GM21381 (cell line): ENCODE measurements around the gene AFG1L.
"Not testable (repeated sequence)": the region's sequence is repeated elsewhere in the genome, so short reads cannot be mapped to it uniquely, and the experiment has no call there.

ENCODE experiments used
- ATAC-seq: cut with Tn5 transposase; IDR thresholded peaks from one replicate; pipeline ENCODE4 v1.9.1; 2021; ENCODE audit warnings: mild to moderate bottlenecking, moderate library complexity; ENCODE audit not compliant: unreplicated experiment

The AFG1L gene

DNA sequence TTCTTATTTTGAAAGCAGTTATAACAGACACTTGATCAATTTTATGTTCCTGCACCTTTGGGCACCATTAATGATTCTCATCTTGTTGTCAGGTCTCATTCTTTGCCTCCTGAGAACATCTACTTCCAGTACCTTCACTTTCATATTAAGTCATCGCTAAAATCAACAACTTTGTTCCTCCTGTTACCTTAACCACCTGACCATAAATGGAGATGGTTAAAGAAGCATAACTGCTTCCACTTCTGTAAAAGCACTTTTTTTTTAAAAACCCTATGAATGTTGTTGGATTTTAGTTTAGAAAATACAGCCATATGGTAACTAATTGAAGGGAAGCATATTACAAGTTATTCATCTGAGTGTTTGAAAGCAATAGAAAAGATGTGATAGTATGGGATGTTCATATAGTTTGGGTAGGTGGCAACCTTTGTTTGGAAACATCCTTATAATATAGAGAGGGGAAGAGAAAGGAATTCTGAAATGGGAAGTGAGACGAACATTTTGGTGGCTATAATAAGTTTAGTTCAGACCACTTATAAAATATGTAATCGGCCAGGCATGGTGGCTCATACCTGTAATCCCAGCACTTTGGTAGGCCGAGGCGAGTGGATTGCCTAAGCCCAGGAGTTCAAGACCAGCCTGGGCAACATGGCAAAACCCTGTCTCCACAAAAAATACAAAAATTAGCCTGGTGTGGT is 53.9 kb downstream of the AFG1L start:
- peak; percentile 88 for ATAC-seq

DNA sequence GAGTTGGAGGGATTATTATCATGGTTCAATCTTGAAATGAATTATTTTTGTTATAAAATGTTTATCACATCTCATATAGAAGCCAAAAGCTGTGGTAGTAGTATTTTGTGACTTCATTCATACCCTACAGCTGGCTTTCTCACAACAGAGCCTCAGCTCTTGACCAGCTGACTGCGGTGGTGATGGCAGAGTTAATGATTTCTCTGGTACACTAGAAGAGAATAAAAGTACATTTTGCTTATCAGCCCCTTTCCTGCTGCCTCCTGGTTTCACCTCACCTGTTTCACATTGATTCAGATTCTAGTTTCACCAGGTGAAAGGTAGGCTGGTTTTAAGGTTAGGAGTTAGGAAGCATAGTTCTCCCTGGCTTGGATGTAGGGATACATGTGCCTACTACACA is 55.7 kb downstream of the AFG1L start:
- ATAC-seq = peak; percentile 56

DNA sequence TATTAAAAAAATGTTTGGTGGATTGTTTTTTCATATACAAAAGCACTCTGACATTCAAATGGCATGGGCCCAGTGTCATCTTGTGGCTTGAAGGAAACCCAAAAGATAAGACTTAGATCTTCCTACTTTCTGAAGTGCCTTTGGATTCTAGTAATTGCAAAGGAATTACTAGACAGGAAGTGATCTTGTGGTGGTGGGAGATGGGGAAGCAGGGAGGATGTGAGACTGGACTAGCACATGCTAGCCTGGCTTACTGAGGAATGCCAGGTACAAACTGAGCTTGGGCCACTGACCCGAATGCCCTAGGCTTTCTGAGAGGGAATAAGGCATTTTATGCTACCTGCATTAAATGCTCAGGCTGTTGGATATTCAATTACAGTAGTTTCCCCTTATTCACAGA is 59.0 kb downstream of the AFG1L start:
- ATAC-seq = no peak

DNA sequence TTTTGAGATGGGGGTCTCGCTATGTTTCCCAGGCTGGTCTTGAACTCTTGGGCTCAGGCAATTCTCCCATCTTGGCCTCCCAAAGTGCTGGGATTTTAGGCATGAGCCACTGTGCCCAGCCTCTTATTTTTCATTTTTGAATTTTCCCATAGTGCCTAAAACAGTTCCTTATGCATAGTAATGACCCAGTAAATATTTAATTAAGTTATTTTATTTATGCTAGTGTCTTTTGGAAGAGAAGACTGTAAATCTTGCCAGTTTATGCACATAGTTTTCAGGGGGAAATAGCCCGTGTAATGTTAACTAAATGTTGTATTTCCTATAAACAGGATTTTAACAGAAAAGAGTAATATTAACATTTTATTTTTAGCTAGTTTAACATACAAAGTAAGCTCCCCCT is 60.3 kb downstream of the AFG1L start:
- ATAC-seq = no peak

DNA sequence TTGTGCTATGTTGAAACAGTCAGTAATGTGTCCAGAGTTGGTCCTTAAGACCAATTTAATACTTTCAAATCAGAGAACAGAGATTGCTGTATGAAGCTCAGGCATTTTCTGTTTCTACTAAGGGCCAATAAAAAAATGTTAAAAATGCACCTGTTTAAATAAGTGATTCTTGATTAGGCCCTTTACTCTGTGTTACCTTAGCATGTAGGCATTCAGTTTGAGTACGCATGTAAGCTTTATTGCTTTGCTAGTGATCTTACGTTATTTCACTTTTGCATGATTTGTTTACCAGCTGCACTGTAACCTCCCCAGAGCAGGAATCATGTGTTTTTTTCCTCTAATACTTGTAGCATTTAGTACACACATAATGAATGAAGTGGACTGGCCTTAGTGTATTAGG is 61.0 kb downstream of the AFG1L start:
- ATAC-seq = no peak

DNA sequence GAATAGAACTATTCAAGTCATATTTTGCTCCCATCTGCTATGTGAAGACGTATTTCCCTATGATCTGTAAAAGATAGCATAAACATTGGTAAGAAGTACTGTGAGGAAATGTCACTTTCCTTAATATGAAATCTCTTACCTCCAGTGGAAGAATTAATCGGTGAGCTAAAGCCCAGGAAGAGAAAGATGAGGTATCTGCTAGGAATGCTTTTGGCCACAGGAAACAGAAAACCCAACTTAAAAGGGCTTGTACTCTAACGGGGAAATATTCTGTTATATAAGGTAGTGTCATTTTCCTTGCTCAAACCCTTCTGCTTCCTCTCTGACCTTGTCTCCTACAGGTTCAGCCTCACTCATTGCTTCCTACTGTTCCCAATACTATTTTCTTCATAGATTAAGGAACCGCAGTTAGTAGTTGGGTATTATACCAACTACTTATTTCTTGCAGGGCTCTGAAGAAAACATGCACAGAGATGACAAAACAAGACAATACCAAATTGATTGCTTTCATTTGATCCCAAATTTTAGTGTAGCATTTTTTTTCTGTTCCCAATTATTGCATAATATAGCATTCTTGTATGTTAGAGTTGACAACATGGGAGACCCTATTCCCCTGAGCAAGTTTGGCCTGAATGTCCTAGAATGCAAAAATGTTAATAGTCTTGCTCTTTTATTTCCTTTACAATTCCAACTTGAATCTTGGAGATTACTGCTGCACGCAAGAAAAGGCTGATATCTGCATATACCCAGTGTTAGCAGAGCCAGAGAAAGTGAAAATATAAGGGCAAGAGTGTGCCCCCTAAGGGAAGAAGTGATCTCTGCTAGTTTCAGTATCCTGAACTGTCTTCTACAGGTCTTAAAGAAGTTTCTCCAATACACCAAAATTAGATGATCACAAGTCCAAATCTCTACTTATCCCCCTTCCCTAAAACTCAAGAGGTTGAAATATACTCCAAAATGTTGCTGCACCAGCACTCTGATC is 65.3 kb downstream of the AFG1L start:
- ATAC-seq = no peak

DNA sequence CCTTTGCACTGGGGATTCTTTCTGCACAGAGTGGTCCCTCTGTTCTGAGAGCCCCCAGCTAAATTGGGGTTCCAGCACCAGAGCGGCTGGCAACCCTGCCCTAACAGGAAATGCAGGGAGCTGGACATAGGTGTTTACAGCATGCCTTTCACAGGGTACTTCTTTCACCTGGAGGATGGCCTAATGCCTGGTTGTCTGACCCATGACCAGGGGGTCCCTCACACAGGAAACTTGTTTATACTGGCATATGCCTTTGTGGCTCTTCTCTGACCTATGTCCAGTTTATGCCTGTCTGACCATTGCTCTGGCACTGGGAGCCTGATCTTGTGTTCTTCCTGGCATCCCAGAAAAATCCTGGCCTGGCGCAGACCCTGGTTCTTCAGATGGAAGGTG is 66.1 kb downstream of the AFG1L start:
- no peak for ATAC-seq

DNA sequence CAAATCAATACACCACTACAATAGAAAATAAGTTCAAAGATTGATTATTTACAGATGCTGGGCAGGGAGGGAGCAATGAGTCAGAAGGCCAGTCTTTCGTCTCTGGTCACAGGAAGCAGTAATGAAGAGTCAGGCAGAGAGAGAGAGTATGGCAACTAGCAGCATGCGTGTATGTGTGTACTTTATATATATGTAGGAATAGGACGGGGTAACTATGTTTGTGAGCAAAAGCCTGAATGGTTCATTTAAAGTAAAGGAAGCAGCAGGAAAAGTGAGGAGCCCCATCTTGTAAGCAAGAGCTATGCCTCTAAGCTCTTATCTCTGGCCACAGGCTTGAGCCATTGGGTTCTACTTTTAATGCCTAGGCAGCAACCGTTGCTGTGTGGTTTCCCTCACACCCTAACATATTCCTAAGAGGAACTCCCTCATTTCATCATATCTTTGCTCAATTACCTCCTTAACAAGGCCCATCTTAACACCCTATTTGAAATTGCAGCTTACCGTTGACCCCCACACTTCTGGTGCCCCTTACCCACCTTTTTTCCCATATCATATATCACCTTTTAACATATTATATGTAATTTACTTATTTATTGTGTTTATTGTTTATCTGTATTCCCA is 66.6 kb downstream of the AFG1L start:
- ATAC-seq = no peak

DNA sequence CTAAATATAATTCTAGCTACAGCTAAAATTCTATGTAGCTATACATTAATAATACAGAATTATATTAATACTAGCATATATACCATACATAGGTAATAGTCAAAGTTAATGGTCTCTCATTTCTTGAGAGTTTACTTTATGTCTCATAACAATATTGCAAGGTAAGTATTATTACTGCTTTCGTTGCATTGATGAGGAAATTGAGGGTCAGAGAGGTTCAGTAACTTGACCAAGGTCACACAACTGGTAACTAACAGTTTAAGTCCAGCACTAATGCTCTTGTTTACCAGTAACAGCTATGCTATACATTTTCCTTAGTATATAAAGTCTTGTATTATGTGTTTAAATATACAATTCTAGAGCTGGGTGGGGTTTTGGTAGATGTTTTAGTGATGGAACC is 67.6 kb downstream of the AFG1L start:
- no peak for ATAC-seq

DNA sequence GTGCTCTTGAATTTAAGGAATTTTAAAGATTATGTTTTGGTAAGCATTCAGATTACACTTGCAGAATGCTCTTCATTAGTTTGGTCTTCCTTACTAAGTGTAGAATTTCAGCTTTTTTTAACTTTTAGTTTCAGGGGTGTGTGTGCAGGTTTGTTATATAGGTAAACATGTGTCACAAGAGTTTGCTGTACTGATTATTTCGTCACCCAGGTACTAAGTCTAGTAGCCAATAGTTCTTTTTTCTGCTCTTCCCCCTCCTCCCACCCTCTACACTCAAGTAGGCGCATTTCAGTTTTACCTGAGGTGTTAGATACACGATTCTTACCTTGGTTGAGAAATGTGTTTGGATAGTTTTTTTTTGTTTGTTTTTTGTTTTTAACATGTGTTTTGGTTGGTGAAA is 68.3 kb downstream of the AFG1L start:
- no peak for ATAC-seq

DNA sequence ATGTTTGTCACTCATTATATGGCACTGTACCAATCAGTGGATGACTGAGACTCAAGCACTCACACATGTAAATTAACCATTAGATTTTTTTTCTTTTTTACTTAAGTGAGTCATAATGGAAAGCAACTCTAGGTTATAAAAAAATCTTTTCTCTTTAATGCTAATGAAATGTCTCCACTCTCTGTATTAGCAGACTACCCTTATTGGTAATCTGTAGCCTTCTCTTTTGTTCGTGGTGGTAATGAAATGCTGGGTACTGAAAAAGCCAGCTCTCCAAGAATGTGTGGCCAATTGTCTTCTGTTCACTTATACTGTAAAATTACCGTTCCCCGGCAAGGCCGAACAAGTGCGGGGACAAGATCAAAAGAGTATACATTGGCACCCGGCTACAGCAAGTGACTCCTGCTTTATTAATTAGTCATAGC is 69.0 kb downstream of the AFG1L start:
- no peak for ATAC-seq

DNA sequence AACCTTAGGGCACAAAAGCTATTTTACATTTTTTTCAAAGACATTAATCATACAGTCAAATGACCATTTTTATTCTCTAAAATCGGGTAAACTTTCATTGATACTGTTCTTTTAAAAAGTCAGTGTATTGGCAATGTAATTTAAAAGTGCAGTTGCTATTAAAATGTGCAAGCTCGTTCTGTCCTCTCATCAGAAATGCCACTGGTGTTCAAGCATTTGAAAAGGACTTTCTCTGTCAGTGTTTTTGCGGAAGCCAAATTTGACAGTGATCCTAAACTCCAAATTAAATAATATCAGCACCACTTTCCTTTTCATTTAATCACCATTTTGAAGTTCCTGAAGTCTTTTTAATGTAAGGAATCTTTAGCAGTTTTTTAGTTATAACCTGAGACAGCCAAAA is 69.6 kb downstream of the AFG1L start:
- ATAC-seq = no peak

DNA sequence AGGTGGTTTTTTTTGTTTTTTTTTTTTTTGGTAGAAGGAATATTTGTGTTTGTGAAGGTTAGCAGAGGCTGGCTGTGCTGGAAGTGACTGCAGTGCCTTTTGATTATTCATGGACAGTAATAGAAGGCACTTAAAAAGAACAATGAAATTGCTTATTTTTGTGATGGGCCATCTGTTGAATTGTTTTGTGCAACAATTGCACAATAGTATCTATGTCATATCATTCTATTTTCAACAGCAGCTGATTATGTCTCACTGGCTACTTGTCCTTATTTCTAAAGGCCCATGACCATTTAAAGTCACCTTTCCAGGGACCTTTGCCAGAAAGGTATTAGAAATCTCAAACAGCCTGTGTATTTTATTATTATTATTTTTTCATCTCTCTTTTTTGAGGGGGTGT is 70.6 kb downstream of the AFG1L start:
- no peak for ATAC-seq

DNA sequence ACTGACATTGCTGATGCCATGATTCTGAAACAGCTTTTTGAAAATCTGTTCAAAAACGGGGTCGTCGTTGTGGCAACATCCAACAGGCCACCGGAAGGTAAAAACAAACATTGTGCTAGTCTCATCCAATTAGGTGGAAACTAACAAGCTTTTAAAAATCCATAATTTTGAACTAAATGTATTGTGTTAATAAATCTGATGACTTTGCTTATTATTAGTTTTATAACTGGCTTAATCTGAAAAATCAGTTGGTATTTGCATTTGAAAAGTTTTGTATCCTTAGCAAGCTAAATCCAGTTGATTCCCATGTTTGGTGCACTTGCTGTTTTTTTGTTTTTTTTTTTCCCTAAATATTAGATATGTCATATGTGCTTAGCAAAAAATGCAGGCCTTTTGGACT is 71.4 kb downstream of the AFG1L start:
- no peak for ATAC-seq

DNA sequence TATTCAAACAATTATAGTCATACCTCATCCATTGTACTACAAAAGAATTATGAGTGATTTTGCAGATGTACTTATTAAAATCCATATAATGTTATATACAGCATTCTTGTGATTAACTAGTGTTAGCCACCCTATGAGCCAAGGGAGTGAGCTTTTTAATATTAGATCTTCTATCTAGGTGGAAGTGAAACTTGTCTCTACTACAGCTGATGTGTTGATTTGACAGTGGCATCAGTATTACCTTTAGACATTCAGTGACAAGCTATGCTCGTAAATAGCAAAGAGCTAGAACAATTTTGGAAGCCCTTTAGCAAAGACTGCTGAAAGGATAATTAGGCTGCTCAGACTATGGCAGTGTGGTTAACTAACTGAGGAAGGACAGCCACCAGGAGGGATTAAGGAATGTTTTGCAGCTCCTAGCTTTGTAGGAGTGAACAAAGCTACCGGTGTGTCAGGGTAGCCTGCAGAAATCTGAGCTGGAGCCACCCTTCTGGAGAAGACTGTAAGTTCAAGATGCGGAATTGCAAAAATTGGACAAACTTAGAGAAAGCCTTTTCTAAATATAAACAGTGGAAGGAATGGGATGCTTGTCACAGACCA is 73.7 kb downstream of the AFG1L start:
- no peak for ATAC-seq

DNA sequence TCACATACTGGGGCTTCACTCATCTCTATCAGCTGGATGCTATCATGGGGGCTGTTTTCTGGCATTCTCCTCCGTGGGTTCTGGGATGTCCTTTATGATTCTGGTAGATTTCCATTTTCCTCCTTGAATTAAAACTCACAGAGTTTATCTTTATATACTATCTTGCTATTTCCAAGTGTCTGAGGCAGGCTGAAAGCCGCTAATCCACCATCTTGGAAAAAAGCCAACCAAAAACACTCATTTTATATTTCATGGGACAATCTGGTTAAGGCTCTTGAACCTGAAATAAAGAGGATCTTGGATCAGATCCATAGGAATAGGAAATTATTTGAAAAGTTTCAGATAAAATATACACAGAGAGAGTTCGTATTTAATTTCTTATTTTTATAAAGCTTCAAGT is 86.0 kb downstream of the AFG1L start:
- ATAC-seq = no peak

DNA sequence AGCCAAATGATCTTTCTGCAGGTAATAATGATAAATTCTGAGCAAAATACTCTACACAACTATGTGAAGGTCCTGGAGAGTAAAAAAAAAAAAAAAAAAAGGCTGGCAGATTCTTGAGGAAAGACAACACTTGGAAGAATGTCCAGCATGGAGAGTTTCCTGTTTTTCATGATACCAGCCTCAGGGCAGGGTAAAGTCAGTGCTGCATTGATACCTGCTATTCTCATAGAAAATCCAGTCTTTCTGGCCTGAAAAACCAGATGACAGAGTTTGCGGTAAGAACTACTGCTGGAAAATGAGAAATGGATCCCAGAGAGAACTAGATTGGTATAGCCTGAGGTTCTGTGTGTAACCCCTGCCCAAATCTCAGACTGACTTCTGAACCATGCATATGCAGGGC is 89.1 kb downstream of the AFG1L start:
- no peak for ATAC-seq

DNA sequence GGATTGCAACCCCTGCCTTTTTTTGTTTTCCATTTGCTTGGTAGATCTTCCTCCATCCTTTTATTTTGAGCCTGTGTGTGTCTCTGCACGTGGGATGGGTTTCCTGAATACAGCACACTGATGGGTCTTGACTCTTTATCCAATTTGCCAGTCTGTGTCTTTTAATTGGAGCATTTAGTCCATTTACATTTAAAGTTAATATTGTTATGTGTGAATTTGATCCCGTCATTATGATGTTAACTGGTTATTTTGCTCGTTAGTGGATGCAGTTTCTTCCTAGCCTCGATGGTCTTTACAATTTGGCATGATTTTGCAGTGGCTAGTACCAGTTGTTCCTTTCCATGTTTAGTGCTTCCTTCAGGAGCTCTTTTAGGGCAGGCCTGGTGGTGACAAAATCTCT is 94.3 kb downstream of the AFG1L start:
- not testable (repeated sequence) for ATAC-seq

DNA sequence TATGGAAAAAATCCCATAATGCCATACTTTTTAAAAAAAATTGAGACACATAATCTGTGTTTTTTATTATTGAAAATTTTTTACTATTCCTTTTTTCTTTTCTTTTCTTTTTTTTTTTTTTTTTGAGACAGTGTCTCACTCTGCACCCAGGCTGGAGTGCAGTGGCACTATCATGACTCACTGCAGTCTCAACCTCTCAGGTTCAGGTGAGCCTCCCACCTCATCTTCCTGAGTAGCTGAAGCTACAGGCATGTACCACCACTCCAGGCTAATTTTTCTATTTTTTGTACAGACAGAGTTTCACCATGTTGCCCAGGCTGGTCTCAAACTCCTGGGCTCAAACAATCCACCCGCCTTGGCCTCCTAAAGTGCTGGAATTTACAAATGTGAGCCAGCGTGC is 100.4 kb downstream of the AFG1L start:
- no peak for ATAC-seq

DNA sequence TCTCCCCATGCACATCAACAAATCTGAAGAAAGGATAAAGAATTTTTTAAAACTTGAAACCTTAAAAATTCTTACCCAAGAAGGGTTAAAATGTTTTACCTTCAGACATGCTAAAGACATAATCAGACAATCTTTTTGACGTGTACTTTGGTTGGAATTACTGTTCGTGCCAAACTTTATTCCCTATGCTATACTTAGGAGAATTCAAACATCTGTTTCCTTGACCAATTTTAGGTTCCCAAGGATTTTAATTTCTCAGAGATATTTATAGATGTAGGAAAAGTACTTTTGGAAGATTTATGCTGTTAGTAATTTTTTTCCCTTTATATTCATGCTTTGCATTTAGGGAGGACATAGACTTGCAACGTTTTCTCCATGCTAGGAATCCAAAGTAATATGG is 108.4 kb downstream of the AFG1L start:
- no peak for ATAC-seq

DNA sequence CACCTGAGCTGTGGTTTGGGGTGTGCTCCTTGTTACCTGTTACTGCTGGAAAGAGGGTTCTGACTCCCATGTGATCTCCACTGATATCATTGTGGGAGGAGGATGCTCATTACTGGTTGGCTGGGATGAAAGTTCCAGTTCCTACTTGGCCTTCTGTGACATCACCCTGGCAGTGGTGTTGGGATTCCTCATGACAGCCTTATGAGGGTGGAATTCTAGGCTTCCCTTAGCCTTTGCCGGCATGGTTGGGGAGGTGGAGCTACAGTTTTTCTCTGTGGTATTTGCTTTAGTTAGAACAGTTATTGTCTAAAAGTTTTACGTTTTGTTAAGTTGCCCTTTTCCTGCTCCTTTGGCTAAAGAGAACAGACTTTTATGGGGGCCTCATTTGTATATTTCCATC is 112.1 kb downstream of the AFG1L start:
- no peak for ATAC-seq
